ENCODE measurements around the gene GRAMD4. TPM values are rescaled to one million over a fixed set of nuclear protein-coding genes. Genes with fewer than 3 reads are reported as not detected.
A peak's percentile ranks its signal among the peaks of the same experiment; 100 is the strongest.

The GRAMD4 gene
- total RNA-seq, 1 donor from 2014 or later, result 51.5 TPM

GRCh38 chr22:46714550-46714949 is 94.4 kb downstream of the GRAMD4 start:
- intact Hi-C loops (cut with DNase I), result loop anchor here (1.0 kb wide), 1 partner anchor 41 kb away; no protein-coding TSS in a partner anchor
- ATAC-seq (peak; percentile 45), DNase-seq (ENCODE audit: low spot score) (no peak)

GRCh38 chr22:46719921-46720320 is 99.7 kb downstream of the GRAMD4 start:
- ATAC-seq, result no peak
- no peak for DNase-seq (ENCODE audit: low spot score)

GRCh38 chr22:46721501-46722085 is 101.4 kb downstream of the GRAMD4 start:
- no peak for ATAC-seq

More at GRCh38 chr22:46719921-46720320, 99.7 kb downstream of the GRAMD4 start:
- intact Hi-C loops (cut with DNase I), result no loop called here

GRCh38 chr22:46723882-46724281 is 103.7 kb downstream of the GRAMD4 start:
- intact Hi-C loops (cut with DNase I), result no loop called here
- DNase-seq (ENCODE audit: low spot score), result no peak
- no peak for ATAC-seq

More at GRCh38 chr22:46721501-46722085, 101.4 kb downstream of the GRAMD4 start:
- intact Hi-C loops (cut with DNase I), result no loop called here
- DNase-seq (ENCODE audit: low spot score), result no peak

GRCh38 chr22:46725096-46725495 is 104.9 kb downstream of the GRAMD4 start:
- DNase-seq (ENCODE audit: low spot score) (no peak), ATAC-seq (no peak)
- intact Hi-C loops (cut with DNase I), result no loop called here

- ATAC-seq (peak; percentile 25), DNase-seq (ENCODE audit: low spot score) (no peak)
- intact Hi-C loops (cut with DNase I), result no loop called here
These were observed 106.1 kb downstream of the GRAMD4 start for GRCh38 chr22:46726066-46726985.

- no peak for ATAC-seq
- DNase-seq (ENCODE audit: low spot score), result no peak
- intact Hi-C loops (cut with DNase I), result no loop called here
These were observed 106.8 kb downstream of the GRAMD4 start for GRCh38 chr22:46726986-46727317.

- DNase-seq (ENCODE audit: low spot score) (no peak), ATAC-seq (no peak)
- intact Hi-C loops (cut with DNase I), result no loop called here
These were observed 107.7 kb downstream of the GRAMD4 start for GRCh38 chr22:46727813-46728364.

GRCh38 chr22:46728470-46728869 is 108.3 kb downstream of the GRAMD4 start:
- DNase-seq (ENCODE audit: low spot score), result no peak
- intact Hi-C loops (cut with DNase I), result no loop called here
- ATAC-seq, result no peak

Other genes starting within 250 kb of the GRAMD4 start
- gene CELSR1, start 82.8 kb upstream of the GRAMD4 start, total RNA-seq, result 1.9 TPM
- 27.3 TPM for gene CERK, start 117.9 kb downstream of the GRAMD4 start, total RNA-seq
- gene TBC1D22A, start 142.3 kb downstream of the GRAMD4 start, total RNA-seq, result 36.3 TPM